Heart left ventricle (tissue), 16 donors: Measurements from ENCODE around the gene PARG. TPM values are rescaled to one million over a fixed set of nuclear protein-coding genes. Genes with fewer than 3 reads are reported as not detected.

Source experiments
- ATAC-seq, 4 donors: fragments of 200-7000 bp; cut with Tn5 transposase; one replicate each; pipeline ENCODE4 v1.9.1; 2020 to 2022; ENCODE audit warnings: moderate library complexity in 4 of 4, mild to moderate bottlenecking in 3 of 4, moderate number of reproducible peaks in 1 of 4
- DNase-seq, 5 donors: peaks; one replicate each; pipeline ENCODE4 v3.0.0-alpha.2; 2020
- H3K27ac ChIP-seq, 12 donors: fragments of 200-600 bp; sonication (generic) in 4 of 12; one replicate each; pipeline versions ENCODE4 v1.5.0 to v1.8.0; 2016 to 2022; ENCODE audit warnings: mild to moderate bottlenecking in 2 of 12
- H3K27me3 ChIP-seq, 9 donors: fragments of 200-600 bp; sonication (generic) in 2 of 9; one replicate each; pipeline versions ENCODE4 v1.5.1 to v1.8.0; 2016 to 2022; ENCODE audit warnings: mild to moderate bottlenecking in 3 of 9
- H3K36me3 ChIP-seq, 9 donors: fragments of 200-600 bp; sonication (generic) in 2 of 9; one replicate each; pipeline versions ENCODE4 v1.5.0 to v1.8.0; 2018 to 2022; ENCODE audit warnings: mild to moderate bottlenecking in 2 of 9
- H3K4me1 ChIP-seq, 12 donors: fragments of 200-600 bp; sonication (generic) in 4 of 12; one replicate each; pipeline versions ENCODE4 v1.5.0 to v1.8.0; 2016 to 2022; ENCODE audit warnings: mild to moderate bottlenecking in 3 of 12
- H3K4me3 ChIP-seq, 12 donors: fragments of 200-600 bp; sonication (generic) in 4 of 12; one replicate each; pipeline versions ENCODE4 v1.5.0 to v1.8.0; 2017 to 2022; ENCODE audit warnings: mild to moderate bottlenecking in 9 of 12, moderate library complexity in 4 of 12
- H3K9me3 ChIP-seq, 12 donors: fragments of 200-600 bp; sonication (generic) in 4 of 12; one replicate each; pipeline versions ENCODE4 v1.5.0 to v1.8.0; 2016 to 2022; ENCODE audit warnings: mild to moderate bottlenecking in 1 of 12
- CTCF ChIP-seq, 12 donors: fragments of 200-600 bp; sonication (generic) in 4 of 12; IDR thresholded peaks; one replicate each; pipeline versions ENCODE4 v1.5.0 to v1.8.0; 2018 to 2022; ENCODE audit warnings: antibody characterized with exemption in 12 of 12, mild to moderate bottlenecking in 5 of 12
- POLR2A ChIP-seq, 2 donors: fragments of 450-650 bp; IDR thresholded peaks; one replicate each; pipeline ENCODE4 v1.6.1; 2017; ENCODE audit warnings: antibody characterized with exemption in 2 of 2, mild to moderate bottlenecking in 2 of 2, moderate library complexity in 2 of 2
- WGBS, 4 donors: extraction: QIAGEN DNeasy Blood & Tissue Kit in 2 of 4; methylation state at CpG; one replicate each; pipeline versions ENCODE4 v1.1.5 to v1.1.7; 2013 to 2018; 5-methylcytosine and 5-hydroxymethylcytosine counted together
- intact Hi-C, 10 donors: fragments of 100-400 bp; cut with DNase I; formaldehyde crosslinking; loops; one replicate each; pipeline versions ENCODE4 v1.11.1 to v1.14.2; 2022
- polyA plus RNA-seq, 2 donors: library from polyadenylated mRNA; stranded (reverse); fragments of 200-250 nt; gene quantifications; one replicate each; pipeline ENCODE4 v1.2.3, GENCODE V29; 2013
- total RNA-seq, 9 donors: library from RNA; depleted of rRNA in 2 of 9; stranded (reverse); fragments of >200 nt in 2 of 9; fragmentation: NEBNext Ultra II Directional in 3 of 9; extraction: Animal tissue kit (Norgen Biotek cat#: 25700) in 3 of 9; gene quantifications; one replicate each; pipeline versions ENCODE4 v1.1.0 to v1.2.4, GENCODE V29; 2016 to 2023
- donor health status: ischemic (EF 13 %, LVEDD 7.1; RV severe dilation, severe dysfunction).
- donor health status: healthy with polysubstance abuse.
- donor health status: DM: no; HTN: yes; CAD: no.
- donor health status: DM: no; HTN: no; CAD: no.
- donor health status: ischemic (EF 25% LVEDD 6.9; RV normal size, moderate dysfunction).
- donor health status: ischemic (EF 25% LVEDD 5.7; RV mildly dilated, moderate dysfunction).
- donor health status: healthy.
- donor health status: DM: yes; HTN: yes; CAD: no.
- donor health status: ischemic (EF 35%, LVEDD 5.7; RV mildly dilated, moderate dysfunction).
- donor health status: nonischemic (EF 11% LVEDD 7.7; RV severe dilation, severe dysfunction).
- donor health status: DM: yes; HTN: yes; CAD: no.
- donor health status: PGD.
- donor health status: ischemic (EF 29% LVEDD 5.4; RV normal size, mild dysfunction).
- donor health status: nonischemic (EF 23%, LVEDD 6.1; RV moderate dilation, normal function).

The PARG gene
- total and polyA plus RNA-seq, 11 donors, result 3.5 to 33.9 (median 25.7) TPM

DNA sequence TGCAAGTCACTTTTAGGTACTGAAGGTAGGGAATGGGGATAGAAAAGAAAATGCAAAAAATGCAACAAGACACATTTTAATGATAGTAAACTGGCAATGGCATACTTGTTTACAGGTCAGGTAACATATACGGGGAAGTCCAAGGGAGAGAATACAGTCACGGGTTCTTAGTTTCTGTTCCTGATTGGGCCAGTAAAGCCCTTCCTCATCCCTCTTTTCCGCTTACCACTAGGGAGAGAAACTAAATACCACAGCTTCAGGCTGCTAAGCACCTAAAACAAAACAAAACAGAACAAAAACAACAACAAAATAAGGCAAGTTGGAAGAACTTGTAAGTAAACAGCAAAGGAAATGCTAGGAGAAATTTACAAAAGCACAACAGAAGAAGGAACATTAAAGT, 114.5 kb downstream of the PARG start:
- Histone ChIP-seq H3K36me3 (peaks cover 0 to 59% (median 36%) of the 10 kb centered on the region in 9 donors), H3K27me3 (no peaks in the 10 kb centered on the region), H3K4me3 (no peak overlapping the region), H3K4me1 (no peaks in the 10 kb centered on the region), H3K9me3 (peaks cover 0 to 4% (median 0%) of the 10 kb centered on the region in 12 donors), H3K27ac (no peak overlapping the region)
- no peak for ATAC-seq
- intact Hi-C loops, result no loop called here
- no peak for TF ChIP-seq POLR2A (IDR thresholded peaks at IDR 0.05)
- TF ChIP-seq CTCF (IDR thresholded peaks at IDR 0.05), result no peak
- 85 to 93% (median 92%) methylated on average over 3 of the region's 3 CpGs for WGBS, 4 donors
- no peak for DNase-seq

DNA sequence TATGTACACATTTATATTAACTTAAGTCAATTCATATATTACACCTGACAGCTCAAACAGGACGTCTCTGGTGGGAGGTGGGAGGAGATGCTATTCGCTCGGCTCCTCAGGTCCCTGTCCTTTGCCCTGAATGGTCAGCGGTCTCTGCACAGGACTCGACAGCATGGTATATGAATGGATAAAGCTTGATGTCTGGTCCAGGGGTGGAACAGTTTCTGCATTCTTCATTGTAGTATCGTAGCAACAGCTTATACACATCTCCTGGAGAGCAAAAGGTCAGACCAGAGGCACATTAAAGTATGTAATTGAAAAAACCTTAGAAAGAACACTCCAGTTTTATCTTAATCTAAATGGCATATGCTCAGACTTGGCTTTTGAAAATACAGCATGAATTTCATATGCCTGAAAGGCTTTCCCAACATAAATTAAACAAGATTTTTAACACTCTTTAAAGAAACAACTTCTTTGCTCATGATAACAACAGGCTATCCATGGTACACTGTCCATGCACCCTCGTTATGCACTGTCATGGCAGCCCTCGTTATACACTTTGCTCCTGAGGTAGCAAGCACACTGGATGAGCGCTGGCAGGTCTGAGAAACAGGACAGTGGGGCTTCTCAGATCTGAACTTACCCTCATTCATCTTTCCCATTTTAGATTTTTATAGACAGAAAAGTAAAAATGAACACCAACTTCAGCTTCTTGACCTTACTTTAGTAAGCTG, 122.4 kb downstream of the PARG start:
- intact Hi-C loops, result no loop called here
- peaks cover 0 to 74% (median 38%) of the 10 kb centered on the region in 9 donors for H3K36me3 ChIP-seq
- no peak overlapping the region for H3K4me3 ChIP-seq
- peaks cover 0 to 8% (median 0%) of the 10 kb centered on the region in 12 donors for H3K9me3 ChIP-seq
- no peaks in the 10 kb centered on the region for H3K27me3 ChIP-seq
- ATAC-seq, result no peak
- WGBS, 4 donors, result 83 to 91% (median 89%) methylated on average over 9 of the region's 9 CpGs
- no peak overlapping the region for H3K27ac ChIP-seq
- H3K4me1 ChIP-seq, result no peaks in the 10 kb centered on the region
- TF ChIP-seq CTCF (IDR thresholded peaks at IDR 0.05), result no peak
- no peak for TF ChIP-seq POLR2A (IDR thresholded peaks at IDR 0.05)
- no peak for DNase-seq

- no peaks in the 10 kb centered on the region for H3K4me1 ChIP-seq
- TF ChIP-seq CTCF (IDR thresholded peaks at IDR 0.05) (no peak), POLR2A (IDR thresholded peaks at IDR 0.05) (no peak)
- H3K9me3 ChIP-seq, result peaks cover 0 to 8% (median 0%) of the 10 kb centered on the region in 12 donors
- ATAC-seq, result no peak
- 59 to 67% (median 63%) methylated on average over 5 of the region's 5 CpGs for WGBS, 4 donors
- no peak overlapping the region for H3K27ac ChIP-seq
- intact Hi-C loops, result no loop called here
- no peak overlapping the region for H3K4me3 ChIP-seq
- H3K27me3 ChIP-seq, result no peaks in the 10 kb centered on the region
- no peak for DNase-seq
- peaks cover 0 to 74% (median 38%) of the 10 kb centered on the region in 9 donors for H3K36me3 ChIP-seq
Observed at GRCh38 chr10:49817845-49818244, 124.0 kb downstream of the PARG start.

- Histone ChIP-seq H3K27ac (no peak overlapping the region), H3K36me3 (no peaks in the 10 kb centered on the region), H3K4me1 (no peaks in the 10 kb centered on the region), H3K9me3 (peaks cover 0 to 16% (median 3%) of the 10 kb centered on the region in 12 donors), H3K27me3 (peaks cover 0 to 4% (median 0%) of the 10 kb centered on the region in 9 donors), H3K4me3 (no peak overlapping the region)
- no peak for ATAC-seq
- TF ChIP-seq CTCF (IDR thresholded peaks at IDR 0.05) (no peak), POLR2A (IDR thresholded peaks at IDR 0.05) (no peak)
- intact Hi-C loops, result no loop called here
- 89 to 97% (median 94%) methylated on average over 2 of the region's 2 CpGs for WGBS, 4 donors
- DNase-seq, result no peak
Observed at GRCh38 chr10:49803988-49804387, 137.8 kb downstream of the PARG start.
